Measurements from ENCODE around the gene RING1. TPM values are rescaled to one million over a fixed set of nuclear protein-coding genes. Genes with fewer than 3 reads are reported as not detected.

RING1 gene
- total and polyA plus RNA-seq, 10 of the 15 experiments (the other 5 are each of a cell fraction or from before 2014, with no cell fraction given): 2.0 to 27.2 (median 15.8) TPM

DNA sequence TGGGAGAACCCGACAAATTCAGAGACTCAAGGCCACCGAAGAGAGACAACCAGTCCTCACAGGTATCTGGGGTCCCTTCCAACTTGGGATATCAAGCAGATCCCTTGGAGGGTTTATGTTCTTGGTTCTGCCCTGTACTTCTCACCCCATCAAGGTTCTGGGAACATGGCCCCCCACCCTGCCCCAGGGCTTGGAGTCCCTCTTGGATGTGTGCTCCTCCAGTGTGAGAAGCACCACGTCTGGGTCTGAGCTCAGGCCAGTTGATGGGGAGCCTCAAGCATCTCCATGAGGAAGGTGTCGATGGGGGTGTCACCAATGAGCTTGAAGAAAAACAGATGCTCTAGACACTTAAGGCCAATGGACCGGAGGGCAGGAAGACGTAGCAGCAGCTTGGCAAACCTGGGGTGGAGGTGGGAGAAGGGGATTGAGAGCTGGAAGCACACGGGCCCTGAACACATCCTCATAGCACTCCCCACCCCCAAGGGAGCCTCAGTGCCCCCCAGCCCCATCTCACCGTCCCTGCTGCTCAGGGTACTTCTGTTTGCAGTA lies 13.8 kb upstream of the RING1 start:
- TF ChIP-seq TBL1XR1 (IDR thresholded peaks at IDR 0.05; ENCODE audit: low read depth, low read length) (no peak), POLR2A (IDR thresholded peaks at IDR 0.05; ENCODE audit: low read depth, low read length) (no peak), NR2C1 (IDR thresholded peaks at IDR 0.05) (no peak), EP300 (IDR thresholded peaks at IDR 0.05; ENCODE audit: borderline replicate concordance in 1 of 2, control insufficient read depth in 1 of 2, low read depth in 2 of 2, low read length in 2 of 2) (no peak), SRF (IDR thresholded peaks at IDR 0.05; ENCODE audit: low read depth in 2 of 2, low read length in 2 of 2) (no peak), CHD2 (IDR thresholded peaks at IDR 0.05; ENCODE audit: borderline replicate concordance, low read depth, low read length) (no peak), TCF7 (IDR thresholded peaks at IDR 0.05; ENCODE audit: borderline replicate concordance) (no peak), DPF2 (IDR thresholded peaks at IDR 0.05) (no peak)
- TF ChIP-seq, protein P1, sequence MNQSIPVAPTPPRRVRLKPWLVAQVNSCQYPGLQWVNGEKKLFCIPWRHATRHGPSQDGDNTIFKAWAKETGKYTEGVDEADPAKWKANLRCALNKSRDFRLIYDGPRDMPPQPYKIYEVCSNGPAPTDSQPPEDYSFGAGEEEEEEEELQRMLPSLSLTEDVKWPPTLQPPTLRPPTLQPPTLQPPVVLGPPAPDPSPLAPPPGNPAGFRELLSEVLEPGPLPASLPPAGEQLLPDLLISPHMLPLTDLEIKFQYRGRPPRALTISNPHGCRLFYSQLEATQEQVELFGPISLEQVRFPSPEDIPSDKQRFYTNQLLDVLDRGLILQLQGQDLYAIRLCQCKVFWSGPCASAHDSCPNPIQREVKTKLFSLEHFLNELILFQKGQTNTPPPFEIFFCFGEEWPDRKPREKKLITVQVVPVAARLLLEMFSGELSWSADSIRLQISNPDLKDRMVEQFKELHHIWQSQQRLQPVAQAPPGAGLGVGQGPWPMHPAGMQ (IDR thresholded peaks at IDR 0.05; ENCODE audit: borderline replicate concordance): no peak
- H4K20me1 ChIP-seq (ENCODE audit: control insufficient read depth, insufficient read depth): no peaks in the 10 kb centered on the region
- CTCF ChIA-PET: interaction anchor here (1.2 to 2.0 kb wide), 3 partner anchors 44 to 75 kb away, joined by 3 to 5 read pairs (median 3); no protein-coding TSS in a partner anchor

More for the DNA sequence above, 13.8 kb upstream of the RING1 start:
- H3K9ac ChIP-seq (ENCODE audit: control insufficient read depth, insufficient read depth, low read length): no peak overlapping the region
- ChIA-PET SMC1A (ENCODE audit: uncharacterized antibody, unreplicated experiment) (no interaction called here), RAD21 (ENCODE audit: unreplicated experiment) (no interaction called here), POLR2A (interaction anchor here (0.6 kb wide), 1 partner anchor 186 kb away, joined by 4 read pairs; no protein-coding TSS in a partner anchor)
- no peak overlapping the region for H3K27ac ChIP-seq (ENCODE audit: control insufficient read depth, insufficient read depth)
- H2AFZ ChIP-seq (ENCODE audit: control insufficient read depth, low read depth, low read length): no peak overlapping the region
- 0 out of 2 replicates have a peak, but pooled peaks cover 10% of the 10 kb centered on the region for H3K4me1 ChIP-seq (ENCODE audit: control insufficient read depth, insufficient read depth, low read length)
- BruUV-seq (replicated peaks): no TSS peak
- WGBS (ENCODE audit: insufficient coverage, insufficient replicate concordance, low lambda C conversion rate, missing lambda C conversion rate): 82% methylated on average over 8 of the region's 8 CpGs
- no peak overlapping the region for H3K4me3 ChIP-seq
- H3K27me3 ChIP-seq (replicated peaks in 1 of 2; ENCODE audit: control insufficient read depth in 2 of 2, insufficient read depth in 2 of 2, low read length in 1 of 2): peaks cover 2 to 5% of the 10 kb centered on the region in 2 experiments
- H3K9me3 ChIP-seq (replicated peaks; ENCODE audit: control insufficient read depth, insufficient read depth, low read length): no peaks in the 10 kb centered on the region
- DNase-seq (ENCODE audit: low read depth, low spot score) (no peak), ATAC-seq (no peak), FAIRE-seq (no peak)
- intact Hi-C loops (cut with micrococcal nuclease; ENCODE audit: unreplicated experiment): no loop called here
- peaks cover 11 to 27% of the 10 kb centered on the region in 2 experiments for H3K36me3 ChIP-seq (ENCODE audit: control insufficient read depth in 2 of 2, insufficient read depth in 2 of 2, low read length in 1 of 2)
- in situ Hi-C loops (cut with MboI): no loop called here
- no peak overlapping the region for H3K4me2 ChIP-seq (ENCODE audit: control insufficient read depth, insufficient read depth)
- peaks cover 3% of the 10 kb centered on the region for H3K79me2 ChIP-seq (ENCODE audit: control insufficient read depth, insufficient read depth, low read length)
